Fibroblast of skin of left quadriceps (primary cell): ENCODE measurements around the gene SPRY4.
"Not testable (repeated sequence)": the region's sequence is repeated elsewhere in the genome, so short reads cannot be mapped to it uniquely, and the experiment has no call there.

Source experiments
- DNase-seq, 2 experiments: peaks; one replicate each; pipeline ENCODE4 v3.0.0-alpha.2; 2013; ENCODE audit warnings: low read depth in 2 of 2

Gene SPRY4

GRCh38 chr5:142295084-142295758, 29.6 kb downstream of the SPRY4 start:
- no peak for DNase-seq

DNA sequence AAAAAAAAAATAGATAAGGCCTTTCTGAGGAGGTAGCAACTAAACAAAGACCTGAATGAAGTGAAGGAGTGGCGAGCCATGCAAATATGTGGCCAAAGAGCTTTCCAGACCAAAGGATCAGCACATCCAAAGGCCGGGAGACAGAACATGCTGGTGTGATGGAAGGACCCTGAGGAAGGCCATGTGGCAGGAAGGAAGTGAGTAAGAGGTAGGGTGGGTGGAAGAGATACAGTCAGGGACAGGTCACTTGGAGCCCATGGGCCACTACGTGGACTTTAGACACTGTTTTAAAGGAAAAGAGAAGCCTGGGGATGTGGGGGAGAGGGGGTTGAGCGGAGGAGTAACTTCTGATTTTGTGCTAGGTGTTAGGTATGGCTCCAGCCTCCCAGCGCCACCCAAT, 31.3 kb downstream of the SPRY4 start:
- no peak for DNase-seq

GRCh38 chr5:142292808-142293207, 32.0 kb downstream of the SPRY4 start:
- DNase-seq, result no peak

DNA sequence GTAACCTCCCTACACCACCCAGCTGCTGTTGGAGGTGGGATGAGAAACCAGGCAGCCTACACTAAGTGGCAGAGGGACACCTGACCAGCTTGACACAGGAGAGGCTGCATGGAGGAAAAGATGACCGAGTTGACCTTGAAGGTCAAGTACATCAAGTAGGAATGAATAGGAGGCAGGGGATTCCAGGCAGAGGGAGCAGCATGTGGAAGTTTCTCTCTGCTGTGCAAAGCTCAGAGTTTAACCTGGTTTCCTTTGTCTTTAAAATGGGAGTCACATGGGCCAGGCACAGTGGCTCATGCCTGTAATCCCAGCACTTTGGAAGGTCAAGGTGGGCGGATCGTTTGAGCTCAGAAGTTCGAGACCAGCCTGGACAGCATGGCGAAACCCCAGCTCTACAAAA, 32.6 kb downstream of the SPRY4 start:
- no peak for DNase-seq

GRCh38 chr5:142290577-142291299, 34.1 kb downstream of the SPRY4 start:
- no peak for DNase-seq

DNA sequence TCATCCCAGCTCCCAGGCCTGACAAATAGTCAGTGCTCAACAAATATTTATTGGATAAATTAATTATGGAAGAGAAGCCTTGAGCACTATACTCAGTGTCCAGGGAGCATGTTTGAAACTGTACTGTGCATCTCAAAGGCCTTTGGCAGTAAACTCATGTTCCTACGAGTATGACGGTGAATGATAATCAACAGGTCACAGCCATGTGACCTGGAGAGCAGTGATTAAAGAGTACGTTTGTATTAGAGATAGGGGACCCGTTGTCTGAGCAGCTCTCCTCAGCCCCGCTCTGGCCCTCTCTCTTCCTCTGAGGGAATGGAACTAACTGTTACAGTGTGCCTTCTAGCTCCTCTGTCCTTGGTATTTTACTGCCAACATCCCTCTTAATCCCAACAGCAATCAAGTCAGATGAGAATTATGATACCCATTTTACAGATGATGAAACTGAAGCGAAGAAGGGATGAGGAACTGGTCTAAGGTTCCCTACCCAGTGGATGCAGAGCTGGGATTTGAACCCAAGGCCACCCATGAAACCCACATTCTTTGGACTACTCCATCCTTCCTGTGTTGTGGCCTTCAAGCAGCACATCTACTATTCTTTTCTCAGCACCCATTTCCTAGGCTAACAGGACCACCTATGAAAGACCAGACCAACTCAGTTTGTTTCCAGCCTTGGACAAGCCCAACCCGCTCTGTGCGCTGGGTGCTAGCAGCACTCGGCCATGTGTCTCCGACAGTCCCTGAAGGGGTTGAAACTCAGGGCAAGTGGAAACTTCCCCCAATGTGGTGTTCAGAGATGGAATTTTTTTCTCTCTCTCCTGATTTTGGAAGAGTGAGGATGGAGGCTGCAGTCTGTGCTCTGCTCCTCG, 34.9 kb downstream of the SPRY4 start:
- DNase-seq, result no peak

DNA sequence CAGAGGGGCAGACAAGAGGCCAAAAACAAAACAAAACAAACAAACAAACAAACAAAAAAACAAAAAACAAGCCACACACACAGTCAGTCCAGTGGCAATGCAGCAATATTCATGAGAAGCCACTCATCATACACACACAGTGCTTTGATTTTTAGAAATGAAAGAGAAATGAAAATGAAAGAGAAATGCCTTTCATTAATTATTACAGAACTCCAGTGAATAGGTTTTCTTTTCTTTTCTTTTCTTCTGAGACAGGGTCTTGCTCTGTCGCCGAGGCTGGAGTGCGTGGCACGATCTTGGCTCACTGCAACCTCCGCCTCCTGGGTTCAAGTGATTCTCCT, 36.9 kb downstream of the SPRY4 start:
- no peak for DNase-seq

- DNase-seq, result no peak
These were observed 37.5 kb downstream of the SPRY4 start for GRCh38 chr5:142287096-142287972.

DNA sequence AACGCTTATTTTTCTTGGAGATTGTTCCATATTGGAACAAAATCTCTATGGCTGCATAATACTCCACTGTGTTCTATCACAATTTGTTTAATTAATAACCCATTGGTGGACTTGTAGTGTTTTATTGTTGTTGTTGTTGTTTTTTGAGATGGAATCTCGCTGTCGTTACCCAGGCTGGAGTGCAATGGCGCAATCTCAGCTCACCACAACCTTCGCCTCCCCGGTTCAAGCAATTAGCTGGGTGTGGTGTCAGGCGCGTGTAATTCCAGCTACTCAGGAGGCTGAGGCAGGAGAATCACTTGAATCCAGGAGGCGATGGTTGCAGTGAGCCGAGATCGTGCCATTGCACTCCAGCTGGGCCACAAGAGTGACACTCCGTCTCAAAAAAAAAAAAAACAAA, 38.7 kb downstream of the SPRY4 start:
- DNase-seq, result no peak

DNA sequence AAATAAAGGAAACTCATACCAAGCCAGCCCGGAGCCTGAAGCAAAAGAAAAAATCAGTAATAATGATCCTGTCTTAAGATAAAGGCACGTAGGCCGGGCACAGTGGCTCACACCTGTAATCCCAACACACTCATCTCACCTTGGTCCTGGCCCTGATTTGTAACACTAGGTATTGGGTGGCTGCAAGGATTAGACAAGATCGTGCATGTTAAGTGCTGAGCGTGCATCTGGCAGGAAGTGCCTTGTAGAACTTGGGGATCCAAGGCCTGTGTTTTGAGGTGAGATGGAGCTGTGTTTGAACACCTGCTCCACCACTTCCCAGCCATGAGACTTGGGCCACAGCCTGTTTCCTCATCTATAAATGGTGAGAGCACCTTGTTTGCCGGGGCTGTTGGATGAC, 41.5 kb downstream of the SPRY4 start:
- DNase-seq, result no peak

GRCh38 chr5:142281966-142282365, 42.9 kb downstream of the SPRY4 start:
- no peak for DNase-seq

DNA sequence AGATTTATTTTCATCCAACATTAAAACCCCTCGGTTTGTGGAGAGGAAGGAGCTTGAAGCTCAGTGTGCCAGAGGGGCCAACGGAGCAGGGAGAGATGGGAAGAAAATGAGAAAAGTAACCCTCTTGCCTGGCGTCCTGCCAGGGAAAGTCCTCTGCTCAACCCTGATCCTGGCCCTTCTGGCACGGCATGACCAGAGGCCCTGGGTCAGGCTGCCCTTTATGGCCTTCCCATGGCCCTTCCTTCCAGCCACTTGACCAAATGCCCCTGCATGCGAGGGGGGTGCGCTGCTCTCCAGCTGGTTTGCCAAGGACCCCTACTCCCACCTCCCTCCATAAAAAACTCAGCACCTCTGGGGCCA, 43.8 kb downstream of the SPRY4 start:
- DNase-seq, result no peak

DNA sequence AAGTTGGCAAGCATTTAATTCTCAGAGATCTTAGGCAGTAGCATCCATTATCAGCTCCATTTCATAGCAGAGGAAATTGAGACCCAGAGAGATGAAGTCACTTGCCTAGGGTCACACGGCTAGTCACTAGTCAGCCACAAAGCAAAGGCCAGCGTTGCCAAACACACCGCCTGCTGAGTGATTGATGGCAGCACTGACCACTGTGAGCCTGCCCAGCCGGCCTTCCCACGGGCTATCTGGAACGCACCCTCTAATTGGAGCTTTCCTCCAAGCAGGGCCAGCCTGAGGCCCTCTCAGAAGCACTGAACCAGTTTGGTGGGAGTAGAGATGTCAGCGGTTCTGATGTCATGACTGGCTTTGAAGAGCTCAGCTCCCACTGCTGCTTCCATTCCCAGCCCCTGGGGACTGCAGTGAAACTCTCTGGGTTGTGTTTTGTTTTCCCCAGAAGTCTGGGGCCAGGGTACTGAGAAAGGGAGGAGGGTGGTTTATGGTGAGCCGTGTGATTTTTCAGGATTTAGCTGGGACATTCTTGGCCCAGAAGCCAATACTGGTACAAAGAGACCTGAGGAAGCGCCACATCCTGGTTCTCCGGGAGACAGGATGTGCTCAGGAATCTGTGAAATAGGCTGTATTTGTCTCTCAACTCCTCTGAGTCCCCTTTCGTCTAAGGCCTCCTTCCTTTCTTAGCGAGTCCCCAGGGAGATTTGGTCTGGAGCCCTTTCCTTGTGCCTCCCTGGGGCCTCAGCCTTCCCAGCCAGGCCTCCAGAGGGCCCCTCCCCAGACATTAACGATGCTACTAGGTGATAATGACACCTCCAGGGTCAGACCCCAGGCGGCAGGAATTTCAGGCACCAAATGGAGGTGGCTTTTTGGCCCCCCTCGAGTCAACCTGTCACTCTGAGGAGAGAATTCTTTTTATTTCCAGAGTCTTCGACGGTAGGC, 44.5 kb downstream of the SPRY4 start:
- no peak for DNase-seq

DNA sequence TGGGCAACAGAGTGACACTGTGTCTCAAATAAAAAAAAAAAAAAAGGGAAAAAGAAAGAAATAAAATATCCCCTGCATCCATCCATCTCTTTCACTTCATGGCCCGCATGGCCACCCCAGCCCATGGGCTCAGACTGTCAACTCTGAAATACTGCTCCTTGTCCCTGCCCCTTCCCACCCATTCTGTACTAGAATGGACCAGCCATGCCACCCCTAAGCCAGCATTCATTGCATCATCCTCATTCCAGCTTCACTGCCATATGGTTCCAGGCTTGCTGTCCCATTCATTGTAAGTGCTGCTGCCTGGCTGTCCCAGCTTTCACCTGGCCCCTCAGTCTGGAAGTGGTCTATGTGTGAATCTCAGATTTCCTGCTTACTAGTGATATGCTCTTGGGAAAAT, 46.2 kb downstream of the SPRY4 start:
- DNase-seq, result no peak

GRCh38 chr5:142277796-142278195, 47.0 kb downstream of the SPRY4 start:
- DNase-seq, result no peak

- no peak for DNase-seq
These were observed 48.3 kb downstream of the SPRY4 start for GRCh38 chr5:142276517-142276916.

GRCh38 chr5:142275496-142275895, 49.3 kb downstream of the SPRY4 start:
- DNase-seq, result no peak

- not testable (repeated sequence) for DNase-seq
These were observed 52.2 kb downstream of the SPRY4 start for GRCh38 chr5:142272596-142272995.

GRCh38 chr5:142264084-142264483, 60.7 kb downstream of the SPRY4 start:
- not testable (repeated sequence) for DNase-seq

DNA sequence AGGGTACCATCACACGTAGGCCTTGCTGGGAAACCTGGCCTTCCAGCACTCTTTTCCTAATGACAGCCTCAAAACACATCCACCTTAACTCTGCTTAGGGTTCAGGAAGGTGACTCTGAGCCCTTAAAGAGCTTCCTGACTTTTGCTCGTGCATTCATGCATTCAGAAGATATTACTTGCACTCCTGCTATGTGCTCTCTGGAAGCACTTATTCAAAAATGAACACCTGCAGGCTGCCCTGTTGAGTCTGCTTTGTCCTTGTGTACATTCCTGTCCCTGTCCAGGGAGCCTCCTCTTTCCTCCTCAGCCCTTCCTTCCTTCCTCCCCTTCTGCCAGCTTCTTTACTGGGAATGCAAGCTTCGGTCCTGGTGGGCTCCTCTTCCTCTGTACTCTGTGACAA, 61.5 kb downstream of the SPRY4 start:
- no peak for DNase-seq

- no peak for DNase-seq
These were observed 62.1 kb downstream of the SPRY4 start for GRCh38 chr5:142262683-142263082.
